ENCODE measurements around the gene SHROOM4. TPM values are rescaled to one million over a fixed set of nuclear protein-coding genes. Genes with fewer than 3 reads are reported as not detected.

The SHROOM4 gene
- total and polyA plus RNA-seq, 3 donors from 2014 or later: 1.9 to 6.5 (median 4.6) TPM

- no peak for DNase-seq
- Histone ChIP-seq H3K4me3 (no peak overlapping the region), H3K4me1 (no peaks in the 10 kb centered on the region), H3K27ac (no peak overlapping the region), H3K36me3 (ENCODE audit: low read depth, missing control alignments) (no peaks in the 10 kb centered on the region), H3K27me3 (no peaks in the 10 kb centered on the region), H3K9me3 (no peaks in the 10 kb centered on the region)
- 80 to 97% methylated on average over 1 to 3 of the region's 3 CpGs for WGBS, 2 donors
- TF ChIP-seq POLR2A (IDR thresholded peaks at IDR 0.05) (no peak), CTCF (IDR thresholded peaks at IDR 0.05) (no peak)
- intact Hi-C loops (cut with DNase I; ENCODE audit: low total_unique reads): no loop called here
Observed at GRCh38 chrX:50726296-50726695, 87.7 kb downstream of the SHROOM4 start.

GRCh38 chrX:50725310-50725709 is 88.7 kb downstream of the SHROOM4 start:
- H3K4me1 ChIP-seq: no peaks in the 10 kb centered on the region
- intact Hi-C loops (cut with DNase I; ENCODE audit: low total_unique reads): no loop called here
- no peak overlapping the region for H3K4me3 ChIP-seq
- no peak overlapping the region for H3K27ac ChIP-seq
- 69 to 89% methylated on average over 5 of the region's 5 CpGs for WGBS, 2 donors
- no peaks in the 10 kb centered on the region for H3K9me3 ChIP-seq
- no peaks in the 10 kb centered on the region for H3K27me3 ChIP-seq
- no peak for DNase-seq
- TF ChIP-seq CTCF (IDR thresholded peaks at IDR 0.05) (no peak), POLR2A (IDR thresholded peaks at IDR 0.05) (no peak)
- no peaks in the 10 kb centered on the region for H3K36me3 ChIP-seq (ENCODE audit: low read depth, missing control alignments)

GRCh38 chrX:50723006-50723405 is 91.0 kb downstream of the SHROOM4 start:
- H3K36me3 ChIP-seq (ENCODE audit: low read depth, missing control alignments): no peaks in the 10 kb centered on the region
- no peak overlapping the region for H3K27ac ChIP-seq
- no peak for DNase-seq
- intact Hi-C loops (cut with DNase I; ENCODE audit: low total_unique reads): no loop called here
- H3K9me3 ChIP-seq: no peaks in the 10 kb centered on the region
- TF ChIP-seq POLR2A (IDR thresholded peaks at IDR 0.05) (no peak), CTCF (IDR thresholded peaks at IDR 0.05) (no peak)
- no peaks in the 10 kb centered on the region for H3K4me1 ChIP-seq
- no peak overlapping the region for H3K4me3 ChIP-seq
- H3K27me3 ChIP-seq: no peaks in the 10 kb centered on the region
- 83 to 94% methylated on average over 1 of the region's 1 CpG for WGBS, 2 donors

- DNase-seq: no peak
- Histone ChIP-seq H3K27ac (no peak overlapping the region), H3K4me1 (no peaks in the 10 kb centered on the region), H3K4me3 (no peak overlapping the region), H3K27me3 (no peaks in the 10 kb centered on the region), H3K9me3 (no peaks in the 10 kb centered on the region), H3K36me3 (ENCODE audit: low read depth, missing control alignments) (no peaks in the 10 kb centered on the region)
- 93 to 100% methylated on average over 1 of the region's 1 CpG for WGBS, 2 donors
- intact Hi-C loops (cut with DNase I; ENCODE audit: low total_unique reads): no loop called here
- TF ChIP-seq CTCF (IDR thresholded peaks at IDR 0.05) (no peak), POLR2A (IDR thresholded peaks at IDR 0.05) (no peak)
Observed at GRCh38 chrX:50721764-50722521, 92.1 kb downstream of the SHROOM4 start.

- Histone ChIP-seq H3K9me3 (no peaks in the 10 kb centered on the region), H3K27me3 (no peaks in the 10 kb centered on the region), H3K4me3 (no peak overlapping the region), H3K27ac (no peak overlapping the region), H3K36me3 (ENCODE audit: low read depth, missing control alignments) (no peaks in the 10 kb centered on the region), H3K4me1 (no peaks in the 10 kb centered on the region)
- no peak for TF ChIP-seq POLR2A (IDR thresholded peaks at IDR 0.05)
- no peak for TF ChIP-seq CTCF (IDR thresholded peaks at IDR 0.05)
- WGBS, 2 donors: 89 to 100% methylated on average over 2 of the region's 2 CpGs
- no peak for DNase-seq
- intact Hi-C loops (cut with DNase I; ENCODE audit: low total_unique reads): no loop called here
Observed at GRCh38 chrX:50719614-50720013, 94.4 kb downstream of the SHROOM4 start.
